Gastroesophageal sphincter (tissue), 3 donors: Measurements from ENCODE around the gene IFT80.

Source experiments
- CTCF ChIP-seq, 4 experiments: fragments of 200-600 bp in 2 of 4; fragments of 450-650 bp in 2 of 4; sonication (generic) in 1 of 4; IDR thresholded peaks; one replicate each; pipeline ENCODE4 v1.5.1; 2017 to 2019; ENCODE audit warnings: antibody characterized with exemption in 4 of 4, mild to moderate bottlenecking in 2 of 4, moderate library complexity in 2 of 4
- EP300 ChIP-seq: sonication (generic); formaldehyde crosslinking; IDR thresholded peaks from one replicate; pipeline ENCODE4 v1.6.1; 2017; ENCODE audit warnings: antibody characterized with exemption, mild to moderate bottlenecking
- POLR2A ChIP-seq, 2 donors: fragments of 450-650 bp; IDR thresholded peaks; one replicate each; pipeline ENCODE4 v1.6.1; 2017; ENCODE audit warnings: antibody characterized with exemption in 2 of 2, mild to moderate bottlenecking in 2 of 2, moderate library complexity in 1 of 2

GRCh38 chr3:160393346-160394008 is 5.5 kb downstream of the IFT80 start:
- no peak for TF ChIP-seq POLR2A (IDR thresholded peaks at IDR 0.05)
- TF ChIP-seq CTCF (IDR thresholded peaks at IDR 0.05) = no peak
- TF ChIP-seq EP300 = no peak
